ENCODE data around the gene PROP1.
"Not testable (repeated sequence)": the region's sequence is repeated elsewhere in the genome, so short reads cannot be mapped to it uniquely, and the experiment has no call there.

PROP1 gene

DNA sequence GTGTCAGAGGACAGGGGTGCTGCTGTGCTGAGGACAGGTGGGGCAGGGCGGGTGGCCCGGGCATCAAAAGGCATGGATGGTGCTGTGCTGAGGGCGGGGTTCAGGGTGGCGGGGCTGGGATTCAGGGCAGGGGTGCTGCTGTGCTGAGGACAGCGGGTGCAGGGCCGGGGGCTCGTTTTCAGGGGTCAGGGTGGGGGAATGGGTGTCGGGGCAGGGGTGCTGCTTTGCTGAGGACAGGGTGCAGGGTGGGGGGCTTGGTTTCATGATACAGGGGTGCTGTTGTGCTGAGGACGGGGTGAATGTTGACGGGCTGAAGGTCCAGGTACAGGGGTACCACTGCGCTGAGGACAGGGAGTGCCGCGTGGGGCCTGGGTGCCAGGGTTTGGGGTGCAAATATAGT is 50.9 kb downstream of the PROP1 start:
- WGBS (ENCODE audit: extremely low coverage, insufficient coverage, insufficient read length): no CpG with 5 or more reads among the region's 13 CpGs
- DNase-seq; H4K8ac ChIP-seq (ENCODE audit: low read depth, low read length); H3K79me2 ChIP-seq (ENCODE audit: control insufficient read depth, insufficient read depth, low read length, poor library complexity); H2BK120ac ChIP-seq (ENCODE audit: insufficient read depth, low read length, poor library complexity); H2AFZ ChIP-seq (ENCODE audit: insufficient read depth, low read length, poor library complexity); H3K14ac ChIP-seq (ENCODE audit: low read length); H3K4me2 ChIP-seq (ENCODE audit: low read length); H3K27ac ChIP-seq (ENCODE audit: low read depth, low read length); H2BK5ac ChIP-seq (ENCODE audit: low read depth, low read length, poor library complexity); H4K91ac ChIP-seq (ENCODE audit: low read depth, low read length); H3K4ac ChIP-seq (ENCODE audit: low read depth, low read length); H3K18ac ChIP-seq (ENCODE audit: low read length); H3K9ac ChIP-seq (ENCODE audit: low read length); H2BK12ac ChIP-seq (ENCODE audit: low read length); H3K79me1 ChIP-seq (ENCODE audit: low read length); H3K4me1 ChIP-seq (ENCODE audit: control insufficient read depth in 1 of 2, insufficient read depth in 2 of 2, low read length in 2 of 2); H3K23ac ChIP-seq (ENCODE audit: low read length); H3K27me3 ChIP-seq (ENCODE audit: insufficient read depth, low read length); H3K36me3 ChIP-seq (ENCODE audit: control insufficient read depth in 1 of 2, insufficient read depth in 2 of 2, low read length in 2 of 2); H2AK5ac ChIP-seq (ENCODE audit: low read length); H4K12ac ChIP-seq (ENCODE audit: low read depth, low read length); H3K9me3 ChIP-seq (ENCODE audit: insufficient read depth, low read depth, low read length); H3K4me3 ChIP-seq (ENCODE audit: low read depth, low read length): not testable (repeated sequence)

DNA sequence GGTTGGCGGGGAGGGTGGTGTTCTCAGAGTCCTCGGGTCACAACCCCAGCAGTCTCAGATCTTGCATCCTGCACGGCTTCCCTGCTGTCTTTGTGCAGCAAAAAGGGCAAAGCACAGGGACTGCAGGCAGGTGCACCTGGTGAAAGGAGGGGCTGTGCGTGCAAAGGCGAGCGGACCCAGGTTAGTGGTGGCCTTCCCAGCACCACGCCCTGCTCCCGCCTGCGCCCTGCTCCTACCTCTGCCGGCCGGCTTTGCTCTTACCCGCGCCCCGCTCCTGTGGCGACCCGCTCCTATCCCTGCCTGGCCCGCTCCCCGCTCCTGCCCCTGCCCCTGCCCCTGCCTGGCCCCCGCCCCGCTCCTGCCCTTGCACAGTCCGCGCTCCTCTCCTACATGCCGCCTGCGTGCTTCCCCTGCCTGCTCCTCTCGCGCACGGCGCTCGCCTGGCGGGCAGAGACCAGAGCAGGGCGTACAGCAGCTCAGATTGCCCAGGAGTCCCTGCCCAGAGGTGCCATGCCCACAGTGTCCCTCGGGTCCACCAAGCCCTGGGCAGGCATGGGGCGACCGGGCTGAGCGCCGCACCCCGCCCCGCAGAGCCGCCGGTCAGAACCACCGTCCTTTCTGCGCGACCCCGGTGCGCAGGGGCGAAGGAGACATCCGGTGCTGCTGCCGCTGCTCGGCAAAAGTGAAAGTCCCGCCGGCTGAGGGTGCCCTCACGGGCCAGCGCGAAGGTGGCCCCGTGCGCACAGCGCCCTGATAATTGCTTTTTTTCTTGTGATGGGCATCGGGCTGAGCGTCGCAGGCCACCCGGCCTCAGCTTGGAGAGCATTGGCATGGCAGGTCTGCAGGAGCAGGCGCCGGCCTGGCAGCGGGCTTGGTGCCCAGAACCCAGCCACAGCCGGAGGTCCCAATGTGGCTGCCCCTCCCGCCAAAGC is 52.0 kb downstream of the PROP1 start:
- not testable (repeated sequence) for H4K91ac ChIP-seq (ENCODE audit: low read depth, low read length); H3K23ac ChIP-seq (ENCODE audit: low read length); H2BK12ac ChIP-seq (ENCODE audit: low read length); H3K79me2 ChIP-seq (ENCODE audit: control insufficient read depth, insufficient read depth, low read length, poor library complexity); H3K79me1 ChIP-seq (ENCODE audit: low read length); H3K4me1 ChIP-seq (ENCODE audit: control insufficient read depth in 1 of 2, insufficient read depth in 2 of 2, low read length in 2 of 2); H4K12ac ChIP-seq (ENCODE audit: low read depth, low read length); H3K9ac ChIP-seq (ENCODE audit: low read length); H3K9me3 ChIP-seq (ENCODE audit: insufficient read depth, low read depth, low read length); H2BK5ac ChIP-seq (ENCODE audit: low read depth, low read length, poor library complexity); H3K18ac ChIP-seq (ENCODE audit: low read length); H2AFZ ChIP-seq (ENCODE audit: insufficient read depth, low read length, poor library complexity); H3K27ac ChIP-seq (ENCODE audit: low read depth, low read length); H2BK120ac ChIP-seq (ENCODE audit: insufficient read depth, low read length, poor library complexity); H3K14ac ChIP-seq (ENCODE audit: low read length); H4K8ac ChIP-seq (ENCODE audit: low read depth, low read length); H2AK5ac ChIP-seq (ENCODE audit: low read length); H3K4ac ChIP-seq (ENCODE audit: low read depth, low read length); H3K36me3 ChIP-seq (ENCODE audit: control insufficient read depth in 1 of 2, insufficient read depth in 2 of 2, low read length in 2 of 2); H3K27me3 ChIP-seq (ENCODE audit: insufficient read depth, low read length); H3K4me3 ChIP-seq (ENCODE audit: low read depth, low read length); DNase-seq
- peak overlapping the region; percentile 48 for H3K4me2 ChIP-seq (ENCODE audit: low read length)
- WGBS (ENCODE audit: extremely low coverage, insufficient coverage, insufficient read length): no CpG with 5 or more reads among the region's 66 CpGs

DNA sequence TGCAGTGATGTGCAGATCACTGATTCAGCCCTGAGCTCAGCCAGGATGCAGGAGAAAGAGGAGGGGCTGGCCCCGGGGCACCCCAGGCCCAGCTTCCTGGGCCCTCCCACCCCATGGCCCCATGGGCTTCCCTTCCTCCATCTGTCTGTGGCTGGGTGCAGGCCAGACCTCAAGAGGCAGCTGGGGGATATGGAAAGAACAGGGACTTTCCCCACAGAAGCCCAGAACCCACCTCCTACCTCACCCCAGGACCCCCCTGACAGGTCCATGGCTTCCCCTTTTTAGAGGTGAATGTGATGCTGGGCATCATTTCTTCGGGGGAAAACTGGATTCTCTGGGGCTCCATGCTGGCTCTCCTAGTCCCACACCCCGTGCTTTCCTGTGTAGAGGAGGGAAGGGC is 53.1 kb downstream of the PROP1 start:
- H4K8ac ChIP-seq (ENCODE audit: low read depth, low read length); H4K91ac ChIP-seq (ENCODE audit: low read depth, low read length); H3K27ac ChIP-seq (ENCODE audit: low read depth, low read length); H2BK12ac ChIP-seq (ENCODE audit: low read length); H3K36me3 ChIP-seq (ENCODE audit: control insufficient read depth in 1 of 2, insufficient read depth in 2 of 2, low read length in 2 of 2); H3K4ac ChIP-seq (ENCODE audit: low read depth, low read length); H3K79me2 ChIP-seq (ENCODE audit: control insufficient read depth, insufficient read depth, low read length, poor library complexity); H3K9me3 ChIP-seq (ENCODE audit: insufficient read depth, low read depth, low read length); H2AFZ ChIP-seq (ENCODE audit: insufficient read depth, low read length, poor library complexity); H3K4me2 ChIP-seq (ENCODE audit: low read length); H3K18ac ChIP-seq (ENCODE audit: low read length); H3K23ac ChIP-seq (ENCODE audit: low read length); H3K4me3 ChIP-seq (ENCODE audit: low read depth, low read length); H2AK5ac ChIP-seq (ENCODE audit: low read length); DNase-seq; H3K27me3 ChIP-seq (ENCODE audit: insufficient read depth, low read length); H4K12ac ChIP-seq (ENCODE audit: low read depth, low read length); H3K4me1 ChIP-seq (ENCODE audit: control insufficient read depth in 1 of 2, insufficient read depth in 2 of 2, low read length in 2 of 2); H3K14ac ChIP-seq (ENCODE audit: low read length); H2BK120ac ChIP-seq (ENCODE audit: insufficient read depth, low read length, poor library complexity); H2BK5ac ChIP-seq (ENCODE audit: low read depth, low read length, poor library complexity); H3K9ac ChIP-seq (ENCODE audit: low read length); H3K79me1 ChIP-seq (ENCODE audit: low read length): not testable (repeated sequence)
- no CpG with 5 or more reads among the region's 3 CpGs for WGBS (ENCODE audit: extremely low coverage, insufficient coverage, insufficient read length)

All from trophoblast cell (in vitro differentiated cells and primary cell).